ENCODE results near the gene ZNRF2.

- TF ChIP-seq CTCF (IDR thresholded peaks at IDR 0.05): no peak
- no peak for TF ChIP-seq POLR2A (IDR thresholded peaks at IDR 0.05)
Measured at GRCh38 chr7:30249986-30250774, 34.2 kb upstream of the ZNRF2 start.

Data from body of pancreas (tissue), 4 donors.